HG03439 (cell line): ENCODE data around the gene EIF4G3.

Experiments
- ATAC-seq: cut with Tn5 transposase; IDR thresholded peaks from one replicate; pipeline ENCODE4 v1.9.1; 2021; ENCODE audit warnings: mild to moderate bottlenecking, moderate library complexity; ENCODE audit not compliant: unreplicated experiment

The EIF4G3 gene

GRCh38 chr1:20998826-20999225 lies 177.9 kb downstream of the EIF4G3 start:
- no peak for ATAC-seq

GRCh38 chr1:20997602-20998224 lies 179.0 kb downstream of the EIF4G3 start:
- ATAC-seq = no peak

- no peak for ATAC-seq
These were observed 180.1 kb downstream of the EIF4G3 start for GRCh38 chr1:20996554-20996953.

- ATAC-seq = no peak
These were observed 182.8 kb downstream of the EIF4G3 start for GRCh38 chr1:20993716-20994575.

- no peak for ATAC-seq
These were observed 184.2 kb downstream of the EIF4G3 start for GRCh38 chr1:20992322-20993056.

GRCh38 chr1:20988943-20989342 lies 187.8 kb downstream of the EIF4G3 start:
- ATAC-seq = no peak

GRCh38 chr1:20987831-20988825 lies 188.6 kb downstream of the EIF4G3 start:
- no peak for ATAC-seq

- no peak for ATAC-seq
These were observed 193.3 kb downstream of the EIF4G3 start for GRCh38 chr1:20983297-20983889.

- ATAC-seq = no peak
These were observed 194.4 kb downstream of the EIF4G3 start for GRCh38 chr1:20982316-20982715.

- no peak for ATAC-seq
These were observed 194.8 kb downstream of the EIF4G3 start for GRCh38 chr1:20981915-20982314.

GRCh38 chr1:20980051-20980450 lies 196.6 kb downstream of the EIF4G3 start:
- no peak for ATAC-seq

- ATAC-seq = no peak
These were observed 198.3 kb downstream of the EIF4G3 start for GRCh38 chr1:20978413-20978812.

GRCh38 chr1:20975668-20976067 lies 201.0 kb downstream of the EIF4G3 start:
- no peak for ATAC-seq

- no peak for ATAC-seq
These were observed 201.7 kb downstream of the EIF4G3 start for GRCh38 chr1:20974951-20975350.

GRCh38 chr1:20974069-20974468 lies 202.6 kb downstream of the EIF4G3 start:
- no peak for ATAC-seq

- no peak for ATAC-seq
These were observed 203.8 kb downstream of the EIF4G3 start for GRCh38 chr1:20972855-20973254.

- ATAC-seq = peak; percentile 58
These were observed 211.9 kb downstream of the EIF4G3 start for GRCh38 chr1:20964540-20965484.

- no peak for ATAC-seq
These were observed 214.0 kb downstream of the EIF4G3 start for GRCh38 chr1:20962576-20963258.
